Measurements from ENCODE around the gene LAMA4. TPM values are rescaled to one million over a fixed set of nuclear protein-coding genes. Genes with fewer than 3 reads are reported as not detected.

Gene LAMA4
- total and polyA plus RNA-seq, 2 of the 13 experiments (the other 11 are each of a cell fraction or from before 2014, with no cell fraction given): not detected

- TF ChIP-seq MZF1 (CRISPR knock-in tag; IDR thresholded peaks at IDR 0.05; ENCODE audit: borderline replicate concordance): no peak
- TF ChIP-seq SNAPC2 (CRISPR knock-in tag; IDR thresholded peaks at IDR 0.05): no peak
- TF ChIP-seq, protein P1, sequence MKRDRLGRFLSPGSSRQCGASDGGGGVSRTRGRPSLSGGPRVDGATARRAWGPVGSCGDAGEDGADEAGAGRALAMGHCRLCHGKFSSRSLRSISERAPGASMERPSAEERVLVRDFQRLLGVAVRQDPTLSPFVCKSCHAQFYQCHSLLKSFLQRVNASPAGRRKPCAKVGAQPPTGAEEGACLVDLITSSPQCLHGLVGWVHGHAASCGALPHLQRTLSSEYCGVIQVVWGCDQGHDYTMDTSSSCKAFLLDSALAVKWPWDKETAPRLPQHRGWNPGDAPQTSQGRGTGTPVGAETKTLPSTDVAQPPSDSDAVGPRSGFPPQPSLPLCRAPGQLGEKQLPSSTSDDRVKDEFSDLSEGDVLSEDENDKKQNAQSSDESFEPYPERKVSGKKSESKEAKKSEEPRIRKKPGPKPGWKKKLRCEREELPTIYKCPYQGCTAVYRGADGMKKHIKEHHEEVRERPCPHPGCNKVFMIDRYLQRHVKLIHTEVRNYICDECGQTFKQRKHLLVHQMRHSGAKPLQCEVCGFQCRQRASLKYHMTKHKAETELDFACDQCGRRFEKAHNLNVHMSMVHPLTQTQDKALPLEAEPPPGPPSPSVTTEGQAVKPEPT (CRISPR knock-in tag; IDR thresholded peaks at IDR 0.05; ENCODE audit: low read depth): no peak
- TF ChIP-seq IKZF4 (CRISPR knock-in tag; IDR thresholded peaks at IDR 0.05; ENCODE audit: borderline replicate concordance, low read depth, not compliant biosample characterization): no peak
These were observed 100.3 kb downstream of the LAMA4 start (continued) for GRCh38 chr6:112153926-112154607.

DNA sequence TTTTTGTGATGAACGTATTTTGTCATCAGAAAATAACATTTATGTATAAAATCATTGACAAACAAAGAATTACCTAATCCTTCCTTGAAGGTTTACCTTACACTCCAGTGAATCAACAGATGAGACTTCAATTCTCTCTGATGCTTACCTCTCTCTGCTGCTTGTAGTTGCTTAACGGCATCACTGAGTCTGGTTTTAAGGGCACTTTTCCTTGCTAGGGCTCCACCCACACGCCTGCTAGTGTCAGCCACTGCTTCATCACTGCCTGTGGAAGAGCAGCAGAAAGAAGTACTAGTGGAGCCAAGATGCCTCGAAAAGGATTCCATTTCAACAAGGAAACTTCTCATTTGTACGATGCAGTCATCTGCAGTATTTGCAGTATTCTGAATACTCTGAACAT is 104.0 kb downstream of the LAMA4 start:
- ATAC-seq: no peak
- H3K9ac ChIP-seq (ENCODE audit: insufficient read depth, low read depth, low read length): no peak overlapping the region
- H3K4me2 ChIP-seq (ENCODE audit: low read depth, low read length): no peak overlapping the region
- no peak overlapping the region for H3K27ac ChIP-seq (ENCODE audit: extremely low read length, insufficient read depth, low read length)
- no peak for DNase-seq (ENCODE audit: low spot score)
- WGBS (ENCODE audit: low lambda C conversion rate): 6% methylated on average over 5 of the region's 5 CpGs
- H2AFZ ChIP-seq (ENCODE audit: low read length): no peak overlapping the region
- intact Hi-C loops (cut with micrococcal nuclease; ENCODE audit: unreplicated experiment): no loop called here
- H3K9me3 ChIP-seq (ENCODE audit: low read length): no peaks in the 10 kb centered on the region
- ChIA-PET CTCF (ENCODE audit: low intra/inter-chr PET ratio, low total read pairs) (no interaction called here), POLR2A (no interaction called here)
- no peaks in the 10 kb centered on the region for H3K27me3 ChIP-seq (ENCODE audit: control insufficient read depth in 1 of 2, insufficient read depth in 2 of 2, low read length in 2 of 2)
- H3K79me2 ChIP-seq (ENCODE audit: insufficient read depth, low read length): no peaks in the 10 kb centered on the region
- H3K4me1 ChIP-seq (ENCODE audit: insufficient read depth, low read length): peaks cover 1% of the 10 kb centered on the region
- in situ Hi-C loops (cut with HindIII; ENCODE audit: extremely low pct_ligation_motif_present, low pct_unique_long_range_greater_than_20kb): loop anchor here (25.0 kb wide), 1 partner anchor 438 kb away; no protein-coding TSS in a partner anchor
- no peaks in the 10 kb centered on the region for H4K20me1 ChIP-seq (ENCODE audit: insufficient read depth, low read length)
- no peak overlapping the region for H3K4me3 ChIP-seq (replicated peaks in 1 of 3; ENCODE audit: insufficient read depth in 1 of 3, low read depth in 2 of 3, low read length in 3 of 3)
- no peak for FAIRE-seq
- H3K36me3 ChIP-seq (replicated peaks in 1 of 2; ENCODE audit: control insufficient read depth in 1 of 2, insufficient read depth in 2 of 2, low read length in 2 of 2): no peaks in the 10 kb centered on the region
- no TSS peak for BruUV-seq (replicated peaks)
- no peak for TF ChIP-seq ZNF670 (CRISPR knock-in tag; IDR thresholded peaks at IDR 0.05; ENCODE audit: borderline replicate concordance)
- TF ChIP-seq NFE2L2 (IDR thresholded peaks at IDR 0.05; ENCODE audit: low read length): no peak
- TF ChIP-seq CSRNP1 (CRISPR knock-in tag; IDR thresholded peaks at IDR 0.05): no peak
- no peak for TF ChIP-seq FIP1L1 (IDR thresholded peaks at IDR 0.05; ENCODE audit: borderline replicate concordance, insufficient read depth, low read depth, low read length)
- no peak for TF ChIP-seq TCF7 (IDR thresholded peaks at IDR 0.05; ENCODE audit: low read depth)
- no peak for TF ChIP-seq ZNF121 (CRISPR knock-in tag; IDR thresholded peaks at IDR 0.05)
- TF ChIP-seq CEBPB (IDR thresholded peaks at IDR 0.05; ENCODE audit: borderline replicate concordance, low read depth, low read length): no peak
- no peak for TF ChIP-seq MLXIP (CRISPR knock-in tag; IDR thresholded peaks at IDR 0.05; ENCODE audit: borderline replicate concordance)
- TF ChIP-seq MIER2 (CRISPR knock-in tag; IDR thresholded peaks at IDR 0.05): no peak
- TF ChIP-seq ZIK1 (CRISPR knock-in tag; IDR thresholded peaks at IDR 0.05; ENCODE audit: borderline replicate concordance, low read depth): no peak
- TF ChIP-seq ZNF329 (CRISPR knock-in tag; IDR thresholded peaks at IDR 0.05; ENCODE audit: low read depth): no peak
